ENCODE results near the gene ATP8B1.

DNA sequence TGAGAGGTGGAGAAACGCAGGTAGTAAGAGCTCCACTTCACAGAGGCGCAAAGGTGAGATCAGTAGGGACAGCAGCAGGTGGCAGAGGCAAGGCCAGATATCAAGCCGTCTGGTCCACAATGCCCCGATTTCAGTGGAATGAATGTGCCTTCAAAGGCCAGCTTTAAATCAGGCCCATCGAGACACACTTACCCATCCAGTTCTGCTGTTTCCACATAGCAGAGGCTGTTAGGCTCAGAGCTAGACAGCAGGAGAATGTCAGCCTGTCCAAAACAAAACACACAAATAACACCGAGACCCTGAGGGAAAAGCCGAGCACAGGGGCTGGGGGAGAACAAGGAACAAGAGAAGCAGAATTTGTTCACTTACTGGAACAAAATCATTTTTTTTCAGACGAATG is 105.7 kb downstream of the ATP8B1 start:
- TF ChIP-seq POLR2A (IDR thresholded peaks at IDR 0.05), result no peak
- TF ChIP-seq, protein P1, sequence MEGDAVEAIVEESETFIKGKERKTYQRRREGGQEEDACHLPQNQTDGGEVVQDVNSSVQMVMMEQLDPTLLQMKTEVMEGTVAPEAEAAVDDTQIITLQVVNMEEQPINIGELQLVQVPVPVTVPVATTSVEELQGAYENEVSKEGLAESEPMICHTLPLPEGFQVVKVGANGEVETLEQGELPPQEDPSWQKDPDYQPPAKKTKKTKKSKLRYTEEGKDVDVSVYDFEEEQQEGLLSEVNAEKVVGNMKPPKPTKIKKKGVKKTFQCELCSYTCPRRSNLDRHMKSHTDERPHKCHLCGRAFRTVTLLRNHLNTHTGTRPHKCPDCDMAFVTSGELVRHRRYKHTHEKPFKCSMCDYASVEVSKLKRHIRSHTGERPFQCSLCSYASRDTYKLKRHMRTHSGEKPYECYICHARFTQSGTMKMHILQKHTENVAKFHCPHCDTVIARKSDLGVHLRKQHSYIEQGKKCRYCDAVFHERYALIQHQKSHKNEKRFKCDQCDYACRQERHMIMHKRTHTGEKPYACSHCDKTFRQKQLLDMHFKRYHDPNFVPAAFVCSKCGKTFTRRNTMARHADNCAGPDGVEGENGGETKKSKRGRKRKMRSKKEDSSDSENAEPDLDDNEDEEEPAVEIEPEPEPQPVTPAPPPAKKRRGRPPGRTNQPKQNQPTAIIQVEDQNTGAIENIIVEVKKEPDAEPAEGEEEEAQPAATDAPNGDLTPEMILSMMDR (IDR thresholded peaks at IDR 0.05), result no peak

Measured in stomach (tissue), 4 donors.